HL-60/S4 (cell line): ENCODE data around the gene CCNJL.

ENCODE experiments used
- in situ Hi-C: fragments of 300-500 bp; cut with MboI; formaldehyde crosslinking; loops from 2 replicates; pipeline ENCODE4 v1.14.3; 2022; ENCODE audit warnings: low sequenced_read_pairs

The CCNJL gene

GRCh38 chr5:160296496-160296895 is 15.9 kb downstream of the CCNJL start:
- in situ Hi-C loops: no loop called here

DNA sequence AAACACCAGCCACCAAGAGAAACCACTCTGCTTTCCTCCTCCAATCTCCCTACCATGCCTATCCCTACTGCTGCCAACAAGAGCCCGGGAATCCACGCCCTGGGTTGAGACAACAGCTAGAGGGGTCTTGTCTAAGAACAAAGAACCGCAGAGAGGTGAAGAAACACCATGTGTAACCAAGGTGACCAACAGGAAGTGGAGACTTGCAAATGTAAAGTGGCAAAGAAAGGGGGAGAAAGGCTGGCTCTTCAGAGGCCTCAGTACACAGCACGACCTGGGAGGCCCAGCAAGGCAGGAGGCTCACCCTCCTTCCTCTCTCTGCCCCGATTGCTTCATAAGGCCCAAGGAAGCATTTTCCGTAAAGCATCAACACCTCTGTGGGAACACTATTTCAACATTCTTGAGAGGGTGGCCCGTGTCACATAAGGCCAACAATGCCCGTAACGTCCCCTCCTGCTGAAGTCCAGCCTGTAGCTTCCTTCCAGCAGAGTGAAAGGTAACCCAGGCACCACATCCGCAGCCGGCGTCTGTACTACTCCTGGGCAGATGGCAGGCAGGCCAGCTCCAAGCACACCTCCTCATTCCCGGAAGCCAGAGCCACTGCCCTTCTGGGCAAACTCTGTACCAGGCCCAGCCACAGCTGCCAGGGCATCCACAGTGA is 18.3 kb downstream of the CCNJL start:
- in situ Hi-C loops: no loop called here

GRCh38 chr5:160293386-160293785 is 19.0 kb downstream of the CCNJL start:
- in situ Hi-C loops: no loop called here

DNA sequence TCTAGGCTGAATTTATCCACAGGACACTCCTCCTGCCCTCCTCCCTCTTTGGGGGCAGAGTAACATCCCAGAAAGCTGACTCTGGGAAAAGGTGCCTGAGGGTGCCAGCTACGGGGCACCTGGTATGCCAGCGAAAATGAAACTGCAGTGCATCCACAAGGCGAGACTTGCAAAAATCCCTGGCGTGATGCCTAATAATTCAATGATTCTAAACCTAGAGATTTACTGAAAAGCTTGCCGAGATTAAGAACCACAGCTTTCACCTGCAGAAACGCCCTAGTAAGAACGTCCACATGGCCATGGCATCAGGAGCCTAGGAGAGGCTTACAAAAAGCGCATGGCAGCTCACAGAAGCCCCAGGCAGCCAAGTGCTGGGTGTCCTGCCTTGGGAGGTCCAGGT is 20.9 kb downstream of the CCNJL start:
- in situ Hi-C loops: no loop called here

- in situ Hi-C loops: no loop called here
Observed at GRCh38 chr5:160290751-160291150, 21.6 kb downstream of the CCNJL start.

DNA sequence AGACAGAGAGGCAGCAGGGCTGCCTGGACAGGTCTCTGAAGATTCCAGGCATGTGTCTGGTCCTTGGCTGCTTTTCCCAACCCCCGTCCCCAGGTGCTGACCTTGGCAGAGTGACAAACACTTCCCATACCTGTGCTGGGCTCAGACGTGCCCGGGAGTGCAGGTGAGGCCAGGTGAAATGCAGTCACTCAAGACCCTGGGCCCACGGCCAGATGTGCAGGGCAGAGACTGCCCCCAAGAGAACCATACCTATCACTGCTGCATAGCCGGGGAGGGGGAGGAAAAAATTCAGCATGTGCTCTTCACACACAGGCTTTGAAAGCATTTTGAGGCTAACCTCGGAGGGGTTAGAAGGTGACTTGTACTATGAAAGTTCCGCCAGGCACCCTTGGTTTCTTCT is 22.6 kb downstream of the CCNJL start:
- in situ Hi-C loops: no loop called here

- in situ Hi-C loops: no loop called here
Observed at GRCh38 chr5:160289356-160289651, 23.1 kb downstream of the CCNJL start.

DNA sequence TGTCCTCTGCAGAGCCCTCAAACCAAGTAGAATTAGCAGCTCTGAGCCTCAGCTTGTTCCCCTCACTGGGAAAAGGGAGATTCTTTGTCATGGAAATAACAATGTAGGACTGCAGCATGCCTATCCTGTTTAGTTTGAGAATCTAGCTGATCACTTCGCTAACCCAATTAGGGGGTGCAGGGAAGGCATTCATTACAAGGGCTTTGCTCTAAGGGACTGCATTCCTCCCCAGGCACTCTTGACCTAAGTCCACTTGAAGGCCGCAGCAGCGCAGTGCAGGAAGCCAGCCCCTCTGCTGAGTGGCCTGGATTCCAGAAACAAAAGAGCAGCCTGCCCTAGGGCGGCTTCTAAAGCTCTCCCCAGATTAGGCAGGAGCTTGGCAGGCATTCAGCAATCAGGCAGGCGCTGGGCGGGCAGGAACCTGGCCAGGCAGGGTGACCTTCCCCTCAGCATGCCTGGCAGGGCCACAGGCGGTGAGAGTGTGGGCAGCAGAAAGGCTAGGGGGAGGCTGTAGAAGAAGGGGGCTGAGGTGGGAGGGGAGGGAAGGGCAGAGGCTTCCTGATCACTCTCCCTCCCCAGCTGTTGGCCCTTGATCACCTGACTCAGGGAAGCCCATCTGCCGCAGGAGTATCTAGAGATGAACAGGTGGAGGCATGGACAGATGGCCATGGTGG is 24.8 kb downstream of the CCNJL start:
- in situ Hi-C loops: no loop called here

DNA sequence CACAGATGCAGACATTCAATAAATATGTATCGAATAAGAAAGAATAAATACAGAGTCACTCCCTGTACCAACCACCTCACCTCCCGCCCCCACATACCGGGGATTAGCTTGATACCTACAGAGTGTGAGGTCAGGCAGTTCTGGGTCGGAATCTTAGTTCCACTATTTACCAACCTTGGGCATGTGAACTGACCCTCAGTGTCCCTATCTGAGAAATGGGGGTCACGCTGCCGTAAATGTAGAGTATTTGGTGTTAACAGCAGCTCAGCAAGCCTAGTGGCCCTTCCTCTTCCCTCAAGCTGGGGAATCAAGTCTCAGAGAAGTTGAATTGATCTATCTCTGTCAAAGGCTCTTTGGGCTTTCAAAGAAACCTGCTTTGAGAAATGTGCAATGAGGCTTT is 25.4 kb downstream of the CCNJL start:
- in situ Hi-C loops: no loop called here

DNA sequence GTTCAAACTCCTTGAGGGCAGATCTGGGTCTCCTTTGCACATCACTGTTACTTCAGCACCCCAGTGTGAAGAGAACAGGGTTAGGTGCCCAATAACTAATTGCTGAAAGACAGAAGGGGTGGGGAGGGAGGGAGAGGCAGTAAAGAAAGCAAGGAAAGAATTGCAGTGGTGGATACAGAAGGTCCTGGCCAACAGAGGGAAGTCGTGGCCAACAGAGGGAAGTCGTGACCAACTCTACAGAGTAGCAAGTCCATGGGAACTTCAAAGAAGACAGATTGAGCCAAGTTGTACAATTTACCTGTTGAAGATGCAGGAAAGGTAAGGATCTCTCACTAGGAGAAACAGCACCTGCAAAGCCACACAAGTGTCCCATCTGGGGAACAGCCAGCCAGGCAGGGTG is 27.0 kb downstream of the CCNJL start:
- in situ Hi-C loops: no loop called here

DNA sequence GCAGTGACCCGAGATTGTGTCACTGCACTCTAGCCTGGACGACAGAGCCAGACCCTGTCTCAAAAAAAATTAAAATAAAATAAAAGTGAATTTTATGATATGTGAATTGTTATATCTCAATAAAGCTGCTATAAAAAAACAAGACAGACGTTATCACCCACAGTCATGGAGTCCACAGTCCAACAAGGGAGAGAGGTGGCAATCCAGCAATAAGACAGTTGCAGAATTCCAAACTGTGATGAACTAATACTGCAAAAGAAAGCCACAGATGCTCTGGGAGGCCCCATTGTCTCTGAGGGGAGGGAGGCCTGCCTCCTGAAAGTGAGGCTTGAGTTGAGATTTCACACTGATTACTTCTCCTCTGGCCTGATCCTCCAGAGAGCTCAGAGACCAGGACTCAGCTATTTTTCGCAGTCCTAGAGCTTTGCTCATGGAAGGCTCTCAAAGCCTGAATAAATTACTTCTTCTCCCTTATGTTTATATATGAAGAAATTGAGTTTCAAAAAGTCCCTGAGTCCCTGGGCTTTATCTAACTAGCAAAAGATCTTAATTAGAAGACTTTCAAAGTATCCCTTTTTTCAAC is 28.0 kb downstream of the CCNJL start:
- in situ Hi-C loops: no loop called here

DNA sequence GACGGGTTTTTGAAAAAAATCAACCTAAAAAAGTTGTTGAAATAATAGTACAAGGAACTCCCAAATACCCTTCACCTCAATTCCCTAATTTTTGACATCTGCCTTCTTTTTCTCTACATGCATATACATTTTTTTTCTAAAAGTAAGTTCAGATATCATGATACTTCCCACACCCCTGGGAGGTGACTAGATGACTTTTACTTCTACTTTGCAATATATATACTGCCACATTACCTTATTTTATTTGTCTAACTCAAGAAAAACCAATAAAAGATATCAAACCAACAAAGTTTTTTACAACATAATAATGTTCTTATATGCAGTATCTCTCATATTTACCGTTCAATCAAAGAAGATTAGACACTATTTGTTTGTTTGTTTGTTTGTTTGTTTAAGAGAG is 31.1 kb downstream of the CCNJL start:
- in situ Hi-C loops: no loop called here

- in situ Hi-C loops: no loop called here
Observed at GRCh38 chr5:160280384-160281095, 31.8 kb downstream of the CCNJL start.

DNA sequence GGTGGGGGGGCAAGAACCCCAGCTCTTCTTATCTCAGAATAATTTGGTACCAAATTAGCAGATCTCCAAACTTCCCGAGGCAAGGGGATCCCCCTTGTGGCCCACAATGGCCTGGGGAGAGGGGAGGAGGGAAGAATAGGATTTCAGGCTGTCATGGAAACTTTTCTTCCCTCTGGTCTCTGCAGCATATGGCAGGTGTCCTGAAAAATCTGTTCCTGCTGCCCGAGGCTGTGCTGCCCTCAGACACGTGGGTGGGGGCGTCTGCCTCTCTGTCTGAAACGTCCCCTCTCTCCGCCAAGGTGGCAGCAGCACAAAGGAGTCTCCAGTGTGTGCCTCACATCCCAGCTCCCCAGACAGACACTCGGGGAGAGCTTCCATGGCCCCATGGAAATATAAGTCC is 34.0 kb downstream of the CCNJL start:
- in situ Hi-C loops: no loop called here

- in situ Hi-C loops: no loop called here
Observed at GRCh38 chr5:160274483-160274931, 37.9 kb downstream of the CCNJL start.

DNA sequence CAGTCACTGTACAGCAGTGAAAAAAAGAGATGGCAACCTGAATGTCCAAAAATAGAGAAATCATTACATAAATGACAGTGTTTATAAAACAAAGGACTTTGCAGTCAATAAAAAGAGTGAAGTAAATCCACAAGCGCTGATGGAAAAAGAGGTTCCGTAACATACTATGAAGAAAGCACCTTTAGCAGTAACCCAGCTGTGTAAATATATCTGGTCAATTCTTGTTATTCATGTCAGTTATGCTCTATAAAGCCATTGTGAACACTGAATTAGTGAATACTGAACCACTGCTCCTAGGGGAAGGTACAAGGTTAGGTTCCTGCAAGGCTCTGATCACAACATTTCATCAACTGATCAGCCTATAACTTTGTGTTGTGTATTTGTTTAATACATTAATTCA is 39.5 kb downstream of the CCNJL start:
- in situ Hi-C loops: no loop called here

- in situ Hi-C loops: no loop called here
Observed at GRCh38 chr5:160272264-160272663, 40.1 kb downstream of the CCNJL start.

- in situ Hi-C loops: no loop called here
Observed at GRCh38 chr5:160271836-160272235, 40.5 kb downstream of the CCNJL start.

GRCh38 chr5:160271396-160271795 is 41.0 kb downstream of the CCNJL start:
- in situ Hi-C loops: no loop called here

GRCh38 chr5:160270704-160271103 is 41.7 kb downstream of the CCNJL start:
- in situ Hi-C loops: no loop called here

DNA sequence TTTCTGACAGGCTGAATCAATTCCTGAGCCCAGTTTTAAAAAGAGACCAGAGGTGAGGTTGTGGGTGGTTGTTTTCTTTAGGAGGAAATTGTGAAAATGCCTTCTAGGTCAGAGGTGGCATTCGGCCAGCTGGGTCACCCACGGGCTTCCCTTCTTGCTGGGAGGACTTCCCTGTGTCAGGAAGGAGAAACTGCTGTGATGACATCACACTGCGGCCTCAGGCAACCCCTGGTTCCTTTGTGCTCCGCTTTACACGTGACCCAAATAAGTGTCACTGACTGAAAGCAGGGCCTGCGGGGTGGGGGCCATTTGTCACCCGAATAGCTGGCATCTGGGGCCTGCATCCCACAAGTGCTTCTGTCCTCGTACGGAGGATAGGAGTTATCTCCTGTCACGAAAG is 43.3 kb downstream of the CCNJL start:
- in situ Hi-C loops: no loop called here

DNA sequence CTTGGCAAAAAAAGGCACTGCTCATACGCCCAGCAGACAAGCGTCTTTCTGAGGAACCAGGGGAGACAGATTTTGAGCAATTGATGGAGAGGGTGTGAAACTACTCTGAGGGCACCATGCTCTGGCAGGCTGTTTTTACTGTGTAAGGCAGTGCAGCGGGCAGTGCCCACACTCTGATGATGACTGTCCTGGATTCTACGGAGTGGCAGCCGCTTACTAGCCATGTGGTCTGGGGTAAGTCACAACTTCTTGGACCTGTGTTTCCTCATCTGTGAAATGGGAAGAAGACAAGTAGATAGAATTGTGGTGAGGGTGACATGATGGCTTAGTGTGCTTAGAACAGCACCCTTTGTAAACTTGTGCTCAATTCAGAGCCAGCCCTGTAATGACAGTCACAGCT is 44.2 kb downstream of the CCNJL start:
- in situ Hi-C loops: no loop called here
